Neural progenitor cell (in vitro differentiated cells): ENCODE data around the gene FAM236C.
"Not testable (repeated sequence)": the region's sequence is repeated elsewhere in the genome, so short reads cannot be mapped to it uniquely, and the experiment has no call there.

ENCODE experiments used
- CTCF ChIP-seq: fragments of 200-600 bp; sonication (generic); IDR thresholded peaks from 2 replicates; pipeline ENCODE4 v1.5.1; 2017; ENCODE audit warnings: antibody characterized with exemption, mild to moderate bottlenecking
- EZH2 ChIP-seq: fragments of 200-600 bp; sonication (generic); IDR thresholded peaks from 2 replicates; pipeline ENCODE4 v1.6.1; 2017; ENCODE audit warnings: antibody characterized with exemption, mild to moderate bottlenecking, moderate library complexity
- EZH2phosphoT487 ChIP-seq: fragments of 200-600 bp; sonication (generic); IDR thresholded peaks from 2 replicates; pipeline ENCODE4 v1.6.1; 2017; ENCODE audit warnings: antibody characterized with exemption

- TF ChIP-seq EZH2phosphoT487, CTCF, EZH2: not testable (repeated sequence)
Measured at GRCh38 chrX:72943035-72943818, 30.8 kb downstream of the FAM236C start.
